NK-92 (cell line): ENCODE results near the gene SNHG17.
"Not testable (repeated sequence)": the region's sequence is repeated elsewhere in the genome, so short reads cannot be mapped to it uniquely, and the experiment has no call there.

ENCODE experiments used
- DNase-seq: peaks from one replicate; lab custom pipeline; 2025; ENCODE audit not compliant: unreplicated experiment; lab: John Stamatoyannopoulos, UW

Gene SNHG17

DNA sequence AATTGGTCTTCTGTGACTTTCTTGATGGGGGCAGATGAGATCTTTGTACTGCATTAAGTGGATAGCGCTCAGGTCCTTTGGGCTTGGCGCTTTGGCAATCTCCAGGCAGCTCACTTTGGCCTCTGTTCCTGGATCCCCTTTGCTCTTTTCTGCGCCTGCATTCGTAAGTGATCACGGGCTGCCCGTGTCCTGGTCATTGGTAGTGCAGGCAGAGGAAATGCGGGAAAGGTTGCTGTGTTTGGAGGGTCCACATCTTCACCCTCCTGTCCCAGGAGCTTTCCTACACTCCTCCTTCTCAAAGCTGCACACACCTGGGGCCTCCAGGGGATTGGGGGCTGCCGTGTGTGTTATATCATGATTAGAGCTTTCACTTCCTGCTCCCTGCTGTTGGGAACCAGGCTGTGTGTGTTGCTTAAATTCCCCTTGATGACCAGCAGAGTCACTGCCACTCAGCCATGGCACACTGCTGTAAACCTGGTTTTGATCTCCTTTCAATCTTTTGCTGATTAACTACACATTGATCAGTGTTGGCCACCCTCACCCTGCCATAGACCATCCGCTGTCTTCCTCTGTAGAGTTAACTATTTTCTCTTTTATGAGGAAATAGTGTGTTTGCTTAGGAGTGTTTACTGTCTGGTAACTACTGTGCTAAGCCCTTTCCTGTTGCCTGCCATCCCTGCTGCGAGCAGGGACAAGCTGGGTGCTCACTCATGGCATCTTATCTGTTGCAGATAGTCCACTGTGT, 13.0 kb upstream of the SNHG17 start:
- no peak for DNase-seq

DNA sequence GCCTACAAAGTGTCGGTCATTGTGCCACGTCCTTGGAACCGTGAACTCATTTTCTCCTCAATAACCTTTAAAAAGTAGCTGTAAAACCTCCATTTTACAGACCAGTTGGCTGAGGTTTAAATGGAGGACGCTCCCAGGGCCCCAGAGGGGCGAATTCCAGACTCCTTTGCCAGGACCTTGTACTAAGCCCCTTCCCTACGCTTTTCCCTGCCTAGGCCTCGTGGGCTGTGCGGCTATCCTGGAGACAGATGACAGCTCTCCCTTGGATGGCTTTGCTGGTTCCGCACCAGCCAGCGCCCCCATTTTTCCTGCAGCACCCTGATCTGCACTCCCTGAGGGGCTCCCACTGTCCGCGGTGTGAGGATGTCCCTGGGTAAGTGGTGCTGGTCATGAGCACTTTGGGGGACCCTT, 12.1 kb upstream of the SNHG17 start:
- no peak for DNase-seq

DNA sequence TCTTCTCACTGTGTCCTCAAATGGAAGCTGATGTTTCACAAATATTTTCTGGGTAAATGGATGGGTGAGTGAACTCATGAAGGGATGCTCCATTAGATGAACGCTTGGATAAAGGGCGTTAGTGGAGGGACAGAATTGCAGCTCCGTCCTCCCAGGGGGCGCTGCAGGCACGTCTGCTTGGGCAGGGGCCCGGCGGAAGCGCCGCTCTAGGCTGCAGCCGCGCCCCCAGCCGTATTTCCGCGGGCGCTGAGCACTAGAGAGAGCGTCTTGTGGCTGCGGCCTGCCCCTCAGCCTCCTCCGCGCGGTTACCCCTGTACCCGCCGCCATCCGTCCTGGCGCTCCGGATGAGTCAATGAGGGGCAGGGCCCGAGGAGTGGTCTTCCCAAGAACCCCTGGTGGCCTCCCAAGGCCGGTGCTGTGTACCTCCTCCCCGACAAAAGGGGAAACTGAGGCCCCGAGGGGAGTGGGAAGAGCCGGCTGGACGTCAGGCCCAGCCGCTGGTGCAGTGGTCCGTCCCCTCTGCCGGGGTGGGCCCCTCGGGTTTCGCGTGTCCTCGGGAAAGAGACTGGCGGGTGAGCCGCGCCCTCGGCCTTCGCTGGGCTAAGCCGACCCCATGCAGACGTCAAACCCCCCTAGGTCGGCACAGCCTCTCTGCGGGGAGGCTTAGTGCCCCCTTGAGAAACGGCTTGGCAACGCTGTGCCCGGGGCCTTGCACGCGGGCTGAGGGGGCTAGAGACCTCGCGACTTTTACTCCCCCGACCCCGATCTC, 11.5 kb upstream of the SNHG17 start:
- peak; percentile 27 for DNase-seq

DNA sequence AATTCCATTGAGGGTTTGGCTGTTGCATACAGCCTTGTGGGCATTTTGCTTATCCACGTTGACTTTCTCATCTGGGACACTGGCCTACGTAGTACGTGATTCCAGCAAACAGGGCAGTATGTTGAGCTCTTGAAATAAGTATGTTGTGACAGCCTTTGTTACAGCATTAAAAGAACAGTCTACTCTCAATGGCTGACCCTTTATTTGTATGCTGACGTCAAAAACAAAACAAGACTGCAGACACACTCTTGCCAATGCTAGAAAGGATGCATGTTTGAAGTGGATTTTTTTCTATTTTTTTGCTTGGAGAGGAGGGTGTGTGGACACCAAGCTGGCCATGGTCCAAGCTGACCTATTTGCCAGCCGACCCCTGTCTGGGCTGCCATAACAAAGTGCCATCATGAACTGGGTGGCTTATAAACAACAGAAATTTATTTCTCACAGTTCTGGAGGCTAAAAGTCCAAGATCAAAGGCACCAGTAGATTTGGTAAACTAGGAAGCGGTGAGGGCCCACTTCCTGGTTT, 10.8 kb upstream of the SNHG17 start:
- DNase-seq = no peak

DNA sequence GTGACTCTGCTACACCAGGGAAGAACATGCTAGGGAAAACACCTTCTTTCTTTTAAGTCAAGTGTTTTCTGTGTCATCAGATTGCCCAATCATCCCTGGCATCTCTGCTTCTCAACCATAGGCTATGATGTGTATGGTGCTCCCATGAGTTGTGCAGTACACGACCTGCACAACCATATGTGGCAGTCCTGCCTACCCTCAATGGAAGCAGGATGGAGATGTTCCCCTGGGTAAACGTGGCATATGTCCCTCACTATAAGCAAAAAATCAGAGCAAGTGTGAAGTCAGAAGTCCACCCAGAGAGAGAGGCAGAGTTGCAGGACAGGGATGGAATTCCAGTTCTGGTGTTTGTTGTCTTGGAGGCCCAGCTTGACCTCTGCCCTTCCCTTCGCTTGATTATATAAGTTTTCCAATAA, 10.3 kb upstream of the SNHG17 start:
- no peak for DNase-seq

DNA sequence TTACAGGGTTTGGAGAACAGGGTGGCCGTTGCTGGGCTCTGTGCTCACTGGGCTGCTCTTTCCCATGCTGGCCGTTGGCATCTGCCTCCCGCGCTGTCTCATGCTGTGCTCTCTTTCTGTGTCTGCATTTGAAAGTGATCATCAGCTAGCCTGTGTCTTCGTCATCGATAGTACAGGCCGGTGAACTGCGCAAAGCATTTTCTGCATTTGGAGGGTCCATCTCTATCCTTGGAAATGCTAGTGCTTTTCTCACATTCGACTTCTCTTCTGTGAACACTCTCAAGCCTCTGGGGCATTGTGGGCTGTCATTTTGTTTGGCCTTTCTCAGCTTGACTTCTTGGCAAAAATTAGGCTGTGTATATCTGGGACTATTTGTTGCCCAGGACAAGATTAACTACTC, 6.8 kb upstream of the SNHG17 start:
- DNase-seq = no peak

DNA sequence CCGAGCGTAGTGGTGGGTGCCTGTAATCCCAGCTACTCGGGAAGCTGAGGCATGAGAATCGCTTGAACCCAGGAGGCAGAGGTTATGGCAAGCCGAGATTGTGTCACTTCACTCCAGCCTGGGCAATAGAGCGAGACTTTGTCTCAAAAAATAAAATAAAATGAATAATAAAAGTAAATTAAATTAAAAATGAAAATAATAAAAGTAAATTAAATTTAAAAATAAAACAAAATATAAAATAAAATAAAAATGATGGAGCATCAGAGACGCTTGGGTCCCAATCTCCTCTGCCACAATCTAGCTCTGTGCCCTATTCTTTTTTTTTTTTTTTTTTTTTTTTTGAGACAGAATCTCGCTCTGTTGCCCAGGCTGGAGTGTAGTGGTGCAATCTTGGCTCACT, 6.0 kb upstream of the SNHG17 start:
- not testable (repeated sequence) for DNase-seq

DNA sequence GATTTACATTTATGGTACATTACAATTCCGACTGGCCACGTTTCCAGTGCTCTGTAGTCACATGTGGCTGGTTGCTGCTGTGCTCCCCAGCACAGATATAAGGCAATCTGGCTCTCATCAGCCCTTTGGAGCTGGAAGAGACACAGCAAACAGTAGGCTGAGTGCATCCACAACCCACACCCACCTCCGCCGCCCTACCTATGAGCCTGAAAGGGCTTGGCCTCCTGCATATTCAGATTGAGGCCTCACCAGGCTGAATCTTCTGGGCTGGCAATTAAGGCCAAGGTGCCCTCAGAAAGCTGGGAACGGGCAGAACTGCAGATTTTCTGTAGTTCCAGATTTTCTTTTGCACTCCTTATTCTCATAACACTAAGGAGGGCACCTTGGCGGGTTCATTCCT, 2.7 kb upstream of the SNHG17 start:
- no peak for DNase-seq

DNA sequence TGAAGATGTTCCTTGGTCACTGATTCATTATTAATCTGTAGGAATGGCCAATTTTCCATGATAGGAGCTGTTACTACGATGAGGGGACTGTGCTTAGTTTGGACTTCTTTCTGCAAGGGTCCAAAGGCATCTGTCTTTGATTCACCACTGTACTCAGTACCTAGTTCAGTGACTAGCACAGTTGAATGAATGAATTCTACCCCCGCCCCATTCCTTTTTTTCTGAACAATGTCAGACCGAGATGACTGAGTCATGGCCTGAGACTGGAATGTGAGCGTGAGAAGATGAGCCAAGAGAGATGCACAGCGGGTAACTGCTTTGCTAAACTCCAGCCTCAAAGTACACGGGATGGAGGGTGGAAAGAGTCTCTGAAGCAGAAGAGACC, 419 bp upstream of the SNHG17 start:
- DNase-seq = no peak

DNA sequence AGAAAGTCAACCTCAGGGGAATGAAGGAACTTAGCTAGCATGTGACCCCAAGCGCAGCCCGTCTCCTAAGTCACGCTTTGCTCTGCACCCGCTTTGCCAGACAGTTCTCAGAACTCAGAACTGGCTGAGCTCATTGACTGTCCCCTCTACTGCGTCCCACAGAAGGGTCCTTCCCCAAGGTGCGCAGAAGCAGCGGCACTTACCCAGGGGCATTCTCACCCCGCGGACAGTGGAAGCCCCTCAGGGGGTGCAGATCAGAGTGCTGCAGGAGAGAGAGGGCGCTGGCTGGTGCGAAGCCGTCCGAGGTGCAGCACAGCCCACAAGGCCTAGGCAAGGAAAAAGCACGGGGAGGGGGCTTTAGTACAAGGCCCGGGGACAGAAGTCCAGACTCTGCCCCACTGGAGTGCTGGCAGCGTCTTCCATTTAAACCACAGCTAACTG, 807 bp downstream of the SNHG17 start:
- no peak for DNase-seq

DNA sequence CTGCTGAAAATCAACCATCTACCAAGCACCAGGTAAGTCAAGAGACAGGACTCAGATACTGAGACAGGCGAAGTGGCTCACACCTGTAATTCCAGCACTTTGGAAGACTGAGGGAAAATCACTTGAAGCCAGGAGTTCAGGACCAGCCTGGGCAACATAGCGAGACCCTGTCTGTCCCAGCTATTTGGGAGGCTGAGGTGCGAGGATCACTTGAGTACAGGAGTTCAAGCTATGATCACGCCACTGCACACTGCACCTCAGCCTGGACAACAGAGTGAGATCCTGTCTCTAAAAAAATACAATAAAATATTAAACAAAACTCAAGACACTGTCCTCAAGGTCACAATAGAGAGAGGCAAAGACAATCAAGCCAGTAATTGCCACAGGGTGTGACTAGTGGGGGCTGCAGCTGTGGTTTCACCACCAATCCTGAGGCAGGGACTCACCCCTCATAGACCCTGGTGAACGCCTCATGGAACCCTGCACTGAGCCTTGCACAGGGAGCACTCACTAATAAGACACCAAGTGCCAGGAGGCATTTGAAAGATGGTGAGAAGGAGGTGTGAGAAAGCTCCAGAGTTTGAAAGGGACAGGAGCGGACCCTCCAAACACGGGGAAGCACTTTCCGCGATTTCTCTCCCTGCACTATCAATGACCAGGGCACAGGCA, 1.7 kb downstream of the SNHG17 start:
- no peak for DNase-seq

DNA sequence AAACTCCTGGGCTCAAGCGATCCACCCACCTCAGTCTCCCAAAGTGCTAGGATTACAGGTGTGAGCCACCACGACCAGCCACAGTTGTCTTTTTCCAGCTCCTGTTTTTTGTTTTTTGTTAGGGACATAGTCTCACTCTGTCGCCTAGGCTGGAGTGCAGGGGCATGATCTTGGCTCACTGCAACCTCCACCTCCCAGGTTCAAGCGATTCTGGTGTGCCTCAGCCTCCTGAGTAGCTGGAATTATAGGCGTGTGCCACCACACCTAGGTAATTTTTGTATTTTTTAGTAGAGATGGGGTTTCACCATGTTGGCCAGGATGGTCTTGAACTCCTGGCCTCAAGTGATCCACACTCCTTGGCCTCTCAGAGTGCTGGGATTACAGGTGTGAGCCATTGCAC, 2.3 kb downstream of the SNHG17 start:
- DNase-seq = not testable (repeated sequence)

DNA sequence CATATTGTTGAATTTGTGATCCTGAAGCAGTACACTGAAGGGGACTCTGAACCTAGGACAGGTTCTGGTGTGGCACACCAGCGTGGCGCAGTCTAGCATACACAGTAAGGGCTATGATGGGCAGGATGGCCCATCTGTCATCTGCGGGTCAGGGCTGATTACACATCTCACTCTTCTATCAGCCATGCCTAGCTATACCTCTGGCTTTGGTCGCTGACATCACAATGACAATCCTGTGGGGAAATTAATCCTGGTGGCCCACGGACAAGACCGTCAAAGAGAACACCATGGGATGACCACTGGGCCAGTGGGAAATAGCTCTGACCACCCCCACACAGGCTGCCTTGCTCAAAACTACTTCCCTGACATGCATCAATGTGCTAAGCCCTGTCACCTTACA, 2.8 kb downstream of the SNHG17 start:
- no peak for DNase-seq

DNA sequence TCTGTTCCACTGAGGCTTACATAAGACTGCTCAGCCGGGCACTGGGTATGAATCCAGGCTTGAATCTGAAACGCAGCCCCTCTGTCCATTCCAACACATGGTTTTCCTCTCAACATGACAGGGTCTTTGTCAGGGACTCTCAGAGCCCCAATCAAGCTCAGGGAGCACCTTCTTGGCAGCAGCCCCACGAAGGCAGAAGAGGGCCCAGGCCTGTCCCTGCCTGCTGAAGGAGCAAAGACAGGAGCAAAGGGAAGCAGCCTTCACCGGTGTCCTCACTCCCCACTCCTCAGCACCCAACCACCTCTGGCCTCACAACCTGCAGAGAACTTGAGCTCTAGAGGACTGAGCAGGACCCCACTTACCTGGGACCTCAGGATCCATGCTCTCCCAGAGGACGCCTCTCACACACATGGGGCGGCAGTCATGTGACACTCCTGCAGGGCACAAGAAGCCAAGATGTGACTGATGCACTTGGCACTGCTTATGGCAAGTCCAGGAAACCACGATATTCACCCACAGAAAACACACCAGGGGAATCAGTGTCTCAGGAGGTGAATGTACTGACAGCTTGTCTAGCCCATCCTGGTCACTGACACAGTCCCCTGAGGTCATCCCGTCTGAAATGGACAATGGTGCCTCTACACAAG, 4.3 kb downstream of the SNHG17 start:
- no peak for DNase-seq

DNA sequence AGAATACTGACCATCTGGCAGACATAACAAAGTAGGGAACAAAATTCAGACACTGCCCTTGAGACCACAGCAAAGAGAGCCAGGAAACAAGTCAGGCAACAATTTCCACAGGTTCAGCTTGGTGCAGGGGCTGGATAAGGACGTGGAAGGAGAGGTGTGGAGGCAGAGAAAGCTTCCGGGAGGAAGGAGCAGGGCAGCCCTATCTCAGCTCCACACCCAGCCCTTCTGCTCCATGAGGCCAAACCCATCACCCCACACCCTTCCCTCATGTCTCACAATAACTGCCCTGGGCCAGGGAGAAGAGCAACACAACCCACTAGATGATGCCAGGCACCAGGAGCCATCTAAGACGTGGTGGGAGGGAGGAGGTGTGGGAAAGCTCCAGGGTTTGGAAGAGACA, 5.8 kb downstream of the SNHG17 start:
- DNase-seq = no peak

DNA sequence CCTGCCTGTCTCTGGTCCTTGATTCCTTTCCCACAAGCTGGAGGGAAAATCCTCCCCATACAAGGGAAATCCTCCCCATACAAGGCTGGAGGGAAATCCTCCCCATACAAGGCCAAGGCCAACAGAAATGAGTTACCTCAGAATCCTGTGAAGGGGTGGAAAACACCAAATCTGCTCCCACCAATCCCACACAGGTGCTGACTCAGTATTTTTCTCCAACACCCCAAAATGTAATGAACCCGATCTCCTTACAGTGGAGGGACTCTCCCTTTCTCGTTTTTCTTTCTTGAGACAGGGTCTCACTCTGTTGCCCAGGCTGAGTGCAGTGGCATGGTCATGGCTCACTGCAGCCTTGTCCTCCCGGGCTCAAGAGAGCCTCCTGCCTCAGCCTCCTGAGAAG, 6.3 kb downstream of the SNHG17 start:
- no peak for DNase-seq

DNA sequence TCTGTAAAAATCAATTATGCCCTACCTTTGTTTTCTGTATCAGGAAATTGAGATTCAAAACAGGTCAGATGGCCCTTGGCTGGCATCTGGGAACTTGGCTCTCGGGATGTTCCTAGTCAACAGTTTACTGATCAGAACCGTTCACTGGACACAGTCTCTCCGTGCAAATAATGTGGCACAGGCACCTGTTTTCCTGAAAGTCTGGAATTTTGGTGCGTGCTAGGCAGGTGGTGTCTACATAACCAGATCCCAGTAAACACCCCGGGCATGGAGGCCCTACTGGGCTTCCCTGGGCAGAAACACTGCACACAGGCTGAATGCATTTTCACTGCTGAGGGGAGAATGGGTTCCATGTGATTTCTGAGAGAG, 7.5 kb downstream of the SNHG17 start:
- DNase-seq = no peak

DNA sequence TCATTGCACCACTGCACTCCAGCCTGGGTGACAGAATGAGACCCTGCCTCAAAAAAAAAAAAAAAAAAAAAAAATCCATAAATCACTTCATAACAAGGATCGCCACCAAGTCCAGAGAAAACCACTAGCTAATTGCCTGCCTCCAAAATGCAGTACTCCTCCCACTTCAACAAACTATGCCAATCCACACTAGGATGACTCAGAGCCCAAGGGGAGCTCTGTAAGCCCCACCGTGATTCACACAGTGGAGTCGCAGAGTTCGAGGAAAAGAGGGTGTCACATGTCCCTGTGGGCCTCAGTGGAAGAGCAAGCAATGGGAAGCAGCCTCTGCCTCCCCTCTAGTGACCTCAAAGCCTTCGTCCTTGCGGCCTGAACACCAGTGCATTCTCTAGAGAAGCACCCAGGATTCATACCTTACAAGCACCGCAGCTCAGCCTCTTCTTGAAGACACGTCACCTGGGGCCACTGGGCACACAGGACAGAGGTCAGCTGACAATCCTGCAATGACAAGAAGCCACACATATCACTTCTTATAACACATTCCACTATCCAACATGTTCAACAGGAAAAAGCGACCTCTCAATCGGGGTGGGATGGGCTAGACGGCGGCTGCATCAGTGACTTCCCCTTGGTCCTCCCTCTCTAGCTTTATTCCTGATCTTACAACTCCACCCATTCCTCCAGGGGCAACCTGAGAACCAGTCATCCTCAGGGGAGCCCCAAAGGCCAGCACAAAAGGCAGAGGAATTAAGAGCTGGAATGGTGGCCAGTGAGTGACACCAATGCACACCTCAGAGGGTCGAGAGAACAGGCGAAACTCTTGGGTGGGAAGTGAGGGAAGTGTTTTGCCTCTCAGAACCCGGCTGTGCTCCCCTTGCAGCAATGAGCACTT, 8.9 kb downstream of the SNHG17 start:
- DNase-seq = no peak

DNA sequence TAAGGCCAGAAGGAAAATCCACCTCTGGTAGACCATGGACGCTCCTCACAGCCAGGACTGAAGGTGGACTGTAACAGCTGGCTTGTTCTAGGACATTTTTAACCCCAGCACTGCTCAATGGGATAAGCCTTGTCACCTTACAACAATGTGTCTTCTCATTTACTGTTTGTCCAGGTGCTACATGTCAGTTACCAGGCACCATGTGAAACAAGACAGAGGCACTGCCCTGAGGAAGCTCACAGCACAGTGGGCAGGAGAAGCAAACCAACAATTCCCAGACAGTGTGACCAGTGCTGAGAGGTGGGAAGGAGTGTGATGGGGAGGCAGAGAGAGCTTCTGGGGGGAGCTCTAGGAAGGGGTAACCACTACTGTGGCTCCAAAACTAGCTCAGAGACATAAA, 10.7 kb downstream of the SNHG17 start:
- DNase-seq = no peak

DNA sequence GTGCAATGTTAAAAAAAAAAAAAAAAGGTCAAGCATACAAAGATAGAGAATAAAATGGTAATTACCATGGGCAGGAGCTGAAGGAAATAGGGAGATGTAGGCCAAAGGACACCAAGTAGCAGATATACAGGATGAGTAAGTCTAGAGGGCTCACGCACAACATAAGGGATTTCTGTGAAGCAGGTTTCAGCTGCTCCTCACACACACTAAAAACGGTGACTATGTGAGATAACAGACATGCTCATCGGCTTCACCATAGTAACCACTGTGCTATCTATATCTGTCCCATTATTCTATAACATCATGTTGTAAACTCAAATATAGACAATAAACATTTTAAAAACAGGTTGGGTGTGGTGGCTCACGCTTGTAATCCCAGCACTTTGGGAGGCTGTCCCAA, 11.6 kb downstream of the SNHG17 start:
- no peak for DNase-seq
